GM19455 (cell line): Measurements from ENCODE around the gene PARPBP.
"Not testable (repeated sequence)": the region's sequence is repeated elsewhere in the genome, so short reads cannot be mapped to it uniquely, and the experiment has no call there.

ENCODE experiments used
- ATAC-seq: cut with Tn5 transposase; IDR thresholded peaks from one replicate; pipeline ENCODE4 v1.9.1; 2021; ENCODE audit not compliant: unreplicated experiment

PARPBP gene

GRCh38 chr12:102147062-102147587 lies 27.1 kb downstream of the PARPBP start:
- not testable (repeated sequence) for ATAC-seq

- ATAC-seq = not testable (repeated sequence)
Observed at GRCh38 chr12:102155206-102155605, 35.2 kb downstream of the PARPBP start.

GRCh38 chr12:102163383-102163782 lies 43.4 kb downstream of the PARPBP start:
- ATAC-seq = no peak

- ATAC-seq = peak; percentile 72
Observed at GRCh38 chr12:102167821-102168604, 48.0 kb downstream of the PARPBP start.

- ATAC-seq = no peak
Observed at GRCh38 chr12:102169922-102170621, 50.1 kb downstream of the PARPBP start.

- ATAC-seq = no peak
Observed at GRCh38 chr12:102171951-102172350, 52.0 kb downstream of the PARPBP start.

GRCh38 chr12:102172436-102172835 lies 52.5 kb downstream of the PARPBP start:
- ATAC-seq = no peak

- ATAC-seq = no peak
Observed at GRCh38 chr12:102174117-102174516, 54.1 kb downstream of the PARPBP start.

GRCh38 chr12:102174761-102175160 lies 54.8 kb downstream of the PARPBP start:
- no peak for ATAC-seq

- no peak for ATAC-seq
Observed at GRCh38 chr12:102182635-102183034, 62.7 kb downstream of the PARPBP start.

- ATAC-seq = no peak
Observed at GRCh38 chr12:102195826-102196225, 75.8 kb downstream of the PARPBP start.

- ATAC-seq = peak; percentile 97
Observed at GRCh38 chr12:102197789-102198188, 77.8 kb downstream of the PARPBP start, which contains the start of gene PMCH. Gene PMCH, minus strand, starts transcription at chr12:102197833. Its CDS starts 63 bp downstream, at chr12:102197770.

GRCh38 chr12:102201436-102202061 lies 81.6 kb downstream of the PARPBP start:
- no peak for ATAC-seq

- no peak for ATAC-seq
Observed at GRCh38 chr12:102202556-102202955, 82.6 kb downstream of the PARPBP start.

GRCh38 chr12:102204025-102204424 lies 84.0 kb downstream of the PARPBP start:
- no peak for ATAC-seq

- ATAC-seq = no peak
Observed at GRCh38 chr12:102215992-102216691, 96.2 kb downstream of the PARPBP start.

GRCh38 chr12:102220736-102221135 lies 100.8 kb downstream of the PARPBP start:
- ATAC-seq = no peak

- no peak for ATAC-seq
Observed at GRCh38 chr12:102227954-102228353, 108.0 kb downstream of the PARPBP start.

- no peak for ATAC-seq
Observed at GRCh38 chr12:102232036-102232435, 112.1 kb downstream of the PARPBP start.

GRCh38 chr12:102232446-102232845 lies 112.5 kb downstream of the PARPBP start:
- no peak for ATAC-seq

GRCh38 chr12:102234599-102234998 lies 114.6 kb downstream of the PARPBP start:
- ATAC-seq = no peak
